ENCODE results near the gene KPNA1.
A peak's percentile ranks its signal among the peaks of the same experiment; 100 is the strongest.

The KPNA1 gene

GRCh38 chr3:122484985-122485384, 29.8 kb downstream of the KPNA1 start:
- H3K9me3 ChIP-seq (ENCODE audit: severe bottlenecking): no peaks in the 10 kb centered on the region
- no peak for DNase-seq (ENCODE audit: low spot score)
- ATAC-seq (ENCODE audit: low read depth): peak; percentile 55; the same call in 2 of the 3 replicates
- no peak for TF ChIP-seq CTCF (IDR thresholded peaks at IDR 0.05; ENCODE audit: poor library complexity, severe bottlenecking)
- no peak overlapping the region for H3K27ac ChIP-seq (ENCODE audit: poor library complexity, severe bottlenecking)
- no peak overlapping the region for H3K4me3 ChIP-seq (ENCODE audit: severe bottlenecking)
- no peaks in the 10 kb centered on the region for H3K27me3 ChIP-seq (ENCODE audit: insufficient read depth, poor library complexity, severe bottlenecking)
- H3K36me3 ChIP-seq (ENCODE audit: low read depth): peaks cover 30% of the 10 kb centered on the region
- H3K4me1 ChIP-seq (ENCODE audit: insufficient read depth, poor library complexity, severe bottlenecking): peaks cover 34% of the 10 kb centered on the region

- ATAC-seq (ENCODE audit: low read depth): no peak
- H3K9me3 ChIP-seq (ENCODE audit: severe bottlenecking): no peaks in the 10 kb centered on the region
- no peak overlapping the region for H3K27ac ChIP-seq (ENCODE audit: poor library complexity, severe bottlenecking)
- no peak for TF ChIP-seq CTCF (IDR thresholded peaks at IDR 0.05; ENCODE audit: poor library complexity, severe bottlenecking)
- H3K36me3 ChIP-seq (ENCODE audit: low read depth): peaks cover 24% of the 10 kb centered on the region
- H3K4me3 ChIP-seq (ENCODE audit: severe bottlenecking): no peak overlapping the region
- no peaks in the 10 kb centered on the region for H3K27me3 ChIP-seq (ENCODE audit: insufficient read depth, poor library complexity, severe bottlenecking)
- peaks cover 34% of the 10 kb centered on the region for H3K4me1 ChIP-seq (ENCODE audit: insufficient read depth, poor library complexity, severe bottlenecking)
- no peak for DNase-seq (ENCODE audit: low spot score)
These were observed 33.3 kb downstream of the KPNA1 start for GRCh38 chr3:122481390-122481789.

GRCh38 chr3:122476532-122476931, 38.2 kb downstream of the KPNA1 start:
- TF ChIP-seq CTCF (IDR thresholded peaks at IDR 0.05; ENCODE audit: poor library complexity, severe bottlenecking): no peak
- no peak for ATAC-seq (ENCODE audit: low read depth)
- Histone ChIP-seq H3K9me3 (ENCODE audit: severe bottlenecking) (no peaks in the 10 kb centered on the region), H3K36me3 (ENCODE audit: low read depth) (no peaks in the 10 kb centered on the region; the same call in 1 of the 2 replicates), H3K27me3 (ENCODE audit: insufficient read depth, poor library complexity, severe bottlenecking) (no peaks in the 10 kb centered on the region), H3K4me1 (ENCODE audit: insufficient read depth, poor library complexity, severe bottlenecking) (no peaks in the 10 kb centered on the region), H3K4me3 (ENCODE audit: severe bottlenecking) (no peak overlapping the region), H3K27ac (ENCODE audit: poor library complexity, severe bottlenecking) (no peak overlapping the region)
- no peak for DNase-seq (ENCODE audit: low spot score)

- H3K9me3 ChIP-seq (ENCODE audit: severe bottlenecking): no peaks in the 10 kb centered on the region
- no peaks in the 10 kb centered on the region for H3K27me3 ChIP-seq (ENCODE audit: insufficient read depth, poor library complexity, severe bottlenecking)
- no peak for TF ChIP-seq CTCF (IDR thresholded peaks at IDR 0.05; ENCODE audit: poor library complexity, severe bottlenecking)
- H3K4me3 ChIP-seq (ENCODE audit: severe bottlenecking): no peak overlapping the region
- H3K27ac ChIP-seq (ENCODE audit: poor library complexity, severe bottlenecking): no peak overlapping the region
- no peaks in the 10 kb centered on the region; the same call in 1 of the 2 replicates for H3K36me3 ChIP-seq (ENCODE audit: low read depth)
- no peaks in the 10 kb centered on the region for H3K4me1 ChIP-seq (ENCODE audit: insufficient read depth, poor library complexity, severe bottlenecking)
- ATAC-seq (ENCODE audit: low read depth): no peak
- no peak for DNase-seq (ENCODE audit: low spot score)
These were observed 39.4 kb downstream of the KPNA1 start for GRCh38 chr3:122475316-122475715.

- no peak for ATAC-seq (ENCODE audit: low read depth)
- no peaks in the 10 kb centered on the region for H3K9me3 ChIP-seq (ENCODE audit: severe bottlenecking)
- DNase-seq (ENCODE audit: low spot score): no peak
- peaks cover 26% of the 10 kb centered on the region for H3K36me3 ChIP-seq (ENCODE audit: low read depth)
- no peak for TF ChIP-seq CTCF (IDR thresholded peaks at IDR 0.05; ENCODE audit: poor library complexity, severe bottlenecking)
- H3K4me3 ChIP-seq (ENCODE audit: severe bottlenecking): no peak overlapping the region
- no peaks in the 10 kb centered on the region for H3K27me3 ChIP-seq (ENCODE audit: insufficient read depth, poor library complexity, severe bottlenecking)
- no peaks in the 10 kb centered on the region for H3K4me1 ChIP-seq (ENCODE audit: insufficient read depth, poor library complexity, severe bottlenecking)
- no peak overlapping the region for H3K27ac ChIP-seq (ENCODE audit: poor library complexity, severe bottlenecking)
These were observed 45.1 kb downstream of the KPNA1 start for GRCh38 chr3:122469659-122470058.

Data from RWPE2 (cell line).